Cardiac muscle cell (in vitro differentiated cells and primary cell): ENCODE measurements around the gene ZNF787. TPM values are rescaled to one million over a fixed set of nuclear protein-coding genes. Genes with fewer than 3 reads are reported as not detected.

Experiments
- DNase-seq, 2 donors: peaks; one replicate each; pipeline versions ENCODE4 v3.0.0 to v3.0.0-alpha.2; 2010 to 2017; ENCODE audit warnings: low read depth in 1 of 2, low spot score in 1 of 2
- H3K27ac ChIP-seq: fragments of 200-600 bp; sonication (generic); 2 replicates; pipeline ENCODE4 v1.5.1; 2016
- H3K27me3 ChIP-seq: fragments of 200-600 bp; sonication (generic); 2 replicates; pipeline ENCODE4 v1.6.0; 2016; ENCODE audit warnings: control low read depth
- H3K36me3 ChIP-seq: fragments of 200-600 bp; sonication (generic); 2 replicates; pipeline ENCODE4 v1.5.1; 2016; ENCODE audit warnings: control low read depth
- H3K4me1 ChIP-seq: fragments of 200-600 bp; sonication (generic); 2 replicates; pipeline ENCODE4 v1.8.1; 2017; ENCODE audit warnings: low read depth, mild to moderate bottlenecking, mixed run types
- H3K4me3 ChIP-seq: fragments of 200-600 bp; sonication (generic); 2 replicates; pipeline ENCODE4 v1.5.1; 2016; ENCODE audit warnings: mild to moderate bottlenecking
- H3K9me3 ChIP-seq: fragments of 200-600 bp; sonication (generic); 2 replicates; pipeline ENCODE4 v1.5.1; 2017; ENCODE audit warnings: low read depth, mild to moderate bottlenecking, control low read depth
- polyA plus RNA-seq: library from polyadenylated mRNA; unstranded; fragments of >200 nt; fragmentation: Nextera tagmentation; extraction: Ambion mirVana; gene quantifications from 2 replicates; pipeline ENCODE4 v1.2.1, GENCODE V29; 2016
- total RNA-seq: library from RNA; depleted of rRNA; stranded (reverse); fragments of >200 nt; gene quantifications from 2 replicates; pipeline ENCODE4 v1.2.3, GENCODE V29; 2016
- TF ChIP-seq, protein P1 (sequence below): IDR thresholded peaks from 2 replicates; pipeline ENCODE4 v1.5.1; 2012; ENCODE audit warnings: low read depth, mild to moderate bottlenecking, low read length

Gene ZNF787
- total and polyA plus RNA-seq, 2 experiments from 2014 or later: 29.2 to 45.5 TPM

GRCh38 chr19:56086671-56087430 is 34.2 kb downstream of the ZNF787 start:
- Histone ChIP-seq H3K4me1 (no peaks in the 10 kb centered on the region), H3K27me3 (no peaks in the 10 kb centered on the region), H3K4me3 (no peak overlapping the region), H3K9me3 (no peaks in the 10 kb centered on the region), H3K27ac (no peak overlapping the region), H3K36me3 (no peaks in the 10 kb centered on the region)
- DNase-seq: no peak
- TF ChIP-seq, protein P1, sequence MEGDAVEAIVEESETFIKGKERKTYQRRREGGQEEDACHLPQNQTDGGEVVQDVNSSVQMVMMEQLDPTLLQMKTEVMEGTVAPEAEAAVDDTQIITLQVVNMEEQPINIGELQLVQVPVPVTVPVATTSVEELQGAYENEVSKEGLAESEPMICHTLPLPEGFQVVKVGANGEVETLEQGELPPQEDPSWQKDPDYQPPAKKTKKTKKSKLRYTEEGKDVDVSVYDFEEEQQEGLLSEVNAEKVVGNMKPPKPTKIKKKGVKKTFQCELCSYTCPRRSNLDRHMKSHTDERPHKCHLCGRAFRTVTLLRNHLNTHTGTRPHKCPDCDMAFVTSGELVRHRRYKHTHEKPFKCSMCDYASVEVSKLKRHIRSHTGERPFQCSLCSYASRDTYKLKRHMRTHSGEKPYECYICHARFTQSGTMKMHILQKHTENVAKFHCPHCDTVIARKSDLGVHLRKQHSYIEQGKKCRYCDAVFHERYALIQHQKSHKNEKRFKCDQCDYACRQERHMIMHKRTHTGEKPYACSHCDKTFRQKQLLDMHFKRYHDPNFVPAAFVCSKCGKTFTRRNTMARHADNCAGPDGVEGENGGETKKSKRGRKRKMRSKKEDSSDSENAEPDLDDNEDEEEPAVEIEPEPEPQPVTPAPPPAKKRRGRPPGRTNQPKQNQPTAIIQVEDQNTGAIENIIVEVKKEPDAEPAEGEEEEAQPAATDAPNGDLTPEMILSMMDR: no peak

DNA sequence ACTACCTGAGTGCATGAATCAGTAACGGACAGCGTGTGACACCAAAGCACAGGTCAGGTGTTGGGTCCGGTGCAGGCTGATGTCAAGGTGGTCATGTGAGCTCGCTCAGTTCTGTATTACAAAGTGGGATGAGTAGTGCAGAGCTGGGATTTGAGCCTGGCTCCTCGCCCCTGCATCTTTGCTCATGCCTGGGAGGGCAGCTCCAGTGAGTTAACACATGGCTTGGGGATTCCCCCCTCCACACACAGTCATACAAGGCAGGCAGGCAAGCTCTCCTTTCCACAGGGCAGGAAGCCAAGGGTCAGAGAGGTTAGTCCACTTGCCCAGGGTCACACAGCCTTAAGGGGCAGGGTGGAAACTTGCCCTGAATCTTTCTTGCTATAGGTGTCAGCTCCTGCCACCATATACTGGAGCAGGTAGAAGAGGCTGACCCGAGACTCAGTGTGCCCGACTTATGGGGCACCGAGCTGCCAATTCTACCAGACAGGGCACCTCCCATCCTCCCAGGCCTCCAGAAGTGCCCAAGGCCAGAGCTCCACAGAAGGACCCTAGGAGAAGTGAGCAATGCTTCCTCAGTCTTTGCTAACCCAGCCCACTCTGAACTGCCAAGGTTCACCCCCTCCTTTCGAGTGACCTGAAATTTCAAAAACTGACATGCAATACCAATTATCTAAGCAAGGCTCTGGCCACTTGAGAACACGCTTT is 35.4 kb downstream of the ZNF787 start:
- TF ChIP-seq, protein P1: no peak
- H3K4me3 ChIP-seq: no peak overlapping the region
- no peaks in the 10 kb centered on the region for H3K4me1 ChIP-seq
- no peak for DNase-seq
- H3K27ac ChIP-seq: no peak overlapping the region
- no peaks in the 10 kb centered on the region for H3K9me3 ChIP-seq
- H3K36me3 ChIP-seq: no peaks in the 10 kb centered on the region
- no peaks in the 10 kb centered on the region for H3K27me3 ChIP-seq

DNA sequence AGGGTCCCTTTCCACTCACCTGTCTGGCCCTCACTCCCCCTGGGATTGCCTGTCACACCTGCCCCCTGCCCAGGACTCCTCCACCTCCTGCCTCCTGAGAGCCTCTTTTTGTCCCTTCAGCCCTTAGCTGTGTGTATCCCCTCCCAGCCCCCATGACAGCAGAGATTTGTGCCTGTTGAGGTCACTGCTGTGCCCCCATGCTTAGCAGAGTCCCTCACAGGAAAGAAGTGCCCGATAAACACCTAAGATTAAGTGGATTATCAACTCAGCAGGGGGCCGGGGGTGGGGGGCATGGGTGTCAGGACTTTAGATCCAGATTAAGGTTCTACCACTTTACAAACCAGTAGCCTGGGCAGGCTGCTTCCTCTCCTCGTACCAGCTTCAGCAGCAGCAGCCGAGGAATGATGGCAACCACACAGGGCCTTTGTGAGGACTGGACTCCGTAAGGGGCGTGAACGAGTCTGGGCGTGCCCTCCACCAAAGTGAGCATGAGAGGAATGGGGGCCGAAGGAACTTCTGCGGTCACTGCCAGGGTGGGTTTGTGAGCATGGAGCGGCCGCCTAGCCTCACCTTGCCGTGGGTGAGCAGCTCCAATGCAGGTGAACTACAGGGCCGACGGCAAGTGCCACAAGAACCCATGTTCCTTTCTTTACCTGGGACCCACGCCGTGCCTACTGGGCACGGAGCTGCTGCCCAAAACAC is 36.1 kb downstream of the ZNF787 start:
- Histone ChIP-seq H3K27me3 (no peaks in the 10 kb centered on the region), H3K27ac (no peak overlapping the region), H3K9me3 (no peaks in the 10 kb centered on the region), H3K4me3 (no peak overlapping the region), H3K4me1 (no peaks in the 10 kb centered on the region), H3K36me3 (no peaks in the 10 kb centered on the region)
- DNase-seq: no peak
- TF ChIP-seq, protein P1: no peak

GRCh38 chr19:56083668-56084067 is 37.4 kb downstream of the ZNF787 start:
- H3K9me3 ChIP-seq: no peaks in the 10 kb centered on the region
- no peaks in the 10 kb centered on the region for H3K36me3 ChIP-seq
- TF ChIP-seq, protein P1: no peak
- no peaks in the 10 kb centered on the region for H3K27me3 ChIP-seq
- no peak overlapping the region for H3K27ac ChIP-seq
- no peak overlapping the region for H3K4me3 ChIP-seq
- no peak for DNase-seq
- H3K4me1 ChIP-seq: no peaks in the 10 kb centered on the region

DNA sequence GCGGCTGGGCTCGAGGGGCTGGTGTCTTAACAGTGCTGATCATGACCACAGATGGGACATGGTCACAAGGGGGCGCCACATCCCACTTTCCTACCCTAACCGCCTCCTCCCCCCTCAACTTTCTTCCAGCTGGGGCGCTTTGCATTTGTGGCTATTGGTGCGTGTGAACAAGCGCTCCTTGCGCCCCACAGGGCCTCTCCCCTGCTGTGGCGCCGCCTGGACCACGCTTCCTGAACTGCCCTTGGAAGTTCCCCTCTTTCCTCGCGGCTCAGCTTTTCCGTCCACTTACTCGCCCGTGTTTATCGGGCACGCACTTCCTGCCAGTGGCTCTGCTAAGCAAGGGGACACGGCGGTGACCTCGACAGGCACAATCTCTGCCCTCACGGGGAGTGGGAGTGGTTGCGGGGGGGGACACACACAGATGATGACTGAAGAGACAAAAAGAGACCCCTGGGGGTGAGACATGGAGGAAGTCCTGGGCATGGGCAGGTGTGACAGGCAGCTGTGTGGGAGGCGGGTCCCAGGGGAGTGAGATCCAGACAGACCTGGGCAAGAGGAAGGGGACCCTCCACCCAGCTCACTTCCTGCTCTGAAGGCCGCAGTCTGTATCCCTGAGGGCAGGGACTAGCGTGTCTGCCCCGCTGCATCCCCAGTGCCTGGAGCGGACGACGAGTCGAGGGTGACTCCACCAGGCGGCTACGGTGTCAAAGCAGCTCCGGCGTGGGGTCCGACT is 40.3 kb downstream of the ZNF787 start:
- Histone ChIP-seq H3K4me3 (peak overlapping the region; percentile 31), H3K27ac (no peak overlapping the region), H3K36me3 (no peaks in the 10 kb centered on the region), H3K27me3 (no peaks in the 10 kb centered on the region), H3K4me1 (no peaks in the 10 kb centered on the region), H3K9me3 (no peaks in the 10 kb centered on the region)
- peak; percentile 73 to 87 for DNase-seq
- TF ChIP-seq, protein P1: peak; percentile 60
